IPS DF 6.9 (cell line): Measurements from ENCODE around the gene PAPPA2.

Source experiments
- DNase-seq: peaks from one replicate; pipeline ENCODE4 v3.0.0-alpha.2; 2013; ENCODE audit warnings: low read depth, low spot score
- H3K27ac ChIP-seq: one replicate; pipeline ENCODE4 v1.5.1; 2013; ENCODE audit warnings: low read length, control low read depth
- H3K27me3 ChIP-seq: 2 replicates; pipeline ENCODE4 v1.6.1; 2013; ENCODE audit warnings: mild to moderate bottlenecking, low read length; ENCODE audit not compliant: control insufficient read depth, insufficient read depth
- H3K36me3 ChIP-seq: 2 replicates; pipeline ENCODE4 v1.6.1; 2013; ENCODE audit warnings: low read length; ENCODE audit not compliant: control insufficient read depth, insufficient read depth
- H3K4me1 ChIP-seq: 2 replicates; pipeline ENCODE4 v1.6.1; 2013; ENCODE audit warnings: low read length; ENCODE audit not compliant: control insufficient read depth, insufficient read depth
- H3K4me3 ChIP-seq: 2 replicates; pipeline ENCODE4 v1.5.1; 2013; ENCODE audit warnings: mild to moderate bottlenecking, low read length
- H3K9me3 ChIP-seq: 2 replicates; pipeline ENCODE4 v1.6.1; 2013; ENCODE audit warnings: low read length, inconsistent platforms; ENCODE audit not compliant: control insufficient read depth, insufficient read depth
- WGBS: extraction: QIAGEN DNeasy Blood & Tissue Kit; methylation state at CpG from one replicate; pipeline ENCODE4 v1.1.7; 2013; ENCODE audit warnings: mixed read lengths, missing lambda C conversion rate; ENCODE audit not compliant: insufficient read length, insufficient coverage; 5-methylcytosine and 5-hydroxymethylcytosine counted together

The PAPPA2 gene

GRCh38 chr1:176494436-176494835, 31.5 kb downstream of the PAPPA2 start:
- no peaks in the 10 kb centered on the region for H3K36me3 ChIP-seq
- no peaks in the 10 kb centered on the region for H3K9me3 ChIP-seq
- WGBS = no CpG with 5 or more reads among the region's 5 CpGs
- H3K27me3 ChIP-seq = no peaks in the 10 kb centered on the region
- H3K4me1 ChIP-seq = no peaks in the 10 kb centered on the region
- no peak for DNase-seq
- no peak overlapping the region for H3K4me3 ChIP-seq
- H3K27ac ChIP-seq = no peak overlapping the region

- no peak overlapping the region for H3K27ac ChIP-seq
- WGBS = no CpG with 5 or more reads among the region's 1 CpG
- H3K4me1 ChIP-seq = 0 out of 2 replicates have a peak, but pooled peaks cover 1% of the 10 kb centered on the region
- no peaks in the 10 kb centered on the region for H3K36me3 ChIP-seq
- H3K27me3 ChIP-seq = no peaks in the 10 kb centered on the region
- H3K9me3 ChIP-seq = no peaks in the 10 kb centered on the region
- DNase-seq = no peak
- no peak overlapping the region for H3K4me3 ChIP-seq
Observed at GRCh38 chr1:176499671-176500070, 36.7 kb downstream of the PAPPA2 start.

GRCh38 chr1:176501599-176501998, 38.6 kb downstream of the PAPPA2 start:
- Histone ChIP-seq H3K27me3 (no peaks in the 10 kb centered on the region), H3K9me3 (no peaks in the 10 kb centered on the region), H3K4me3 (no peak overlapping the region), H3K36me3 (no peaks in the 10 kb centered on the region), H3K4me1 (0 out of 2 replicates have a peak, but pooled peaks cover 1% of the 10 kb centered on the region), H3K27ac (no peak overlapping the region)
- WGBS = no CpG with 5 or more reads among the region's 2 CpGs
- DNase-seq = no peak

- Histone ChIP-seq H3K27me3 (no peaks in the 10 kb centered on the region), H3K27ac (no peak overlapping the region), H3K36me3 (no peaks in the 10 kb centered on the region), H3K4me1 (no peaks in the 10 kb centered on the region), H3K4me3 (no peak overlapping the region), H3K9me3 (no peaks in the 10 kb centered on the region)
- 100% methylated on average over 1 of the region's 5 CpGs for WGBS
- no peak for DNase-seq
Observed at GRCh38 chr1:176504848-176505553, 42.0 kb downstream of the PAPPA2 start.

- H3K27ac ChIP-seq = no peak overlapping the region
- H3K27me3 ChIP-seq = no peaks in the 10 kb centered on the region
- no peaks in the 10 kb centered on the region for H3K36me3 ChIP-seq
- H3K4me3 ChIP-seq = no peak overlapping the region
- DNase-seq = no peak
- no peaks in the 10 kb centered on the region; the same call in 1 of the 2 replicates for H3K9me3 ChIP-seq
- H3K4me1 ChIP-seq = no peaks in the 10 kb centered on the region
Observed at GRCh38 chr1:176512966-176513365, 50.0 kb downstream of the PAPPA2 start.

GRCh38 chr1:176515310-176515709, 52.3 kb downstream of the PAPPA2 start:
- no peaks in the 10 kb centered on the region for H3K27me3 ChIP-seq
- no peaks in the 10 kb centered on the region for H3K36me3 ChIP-seq
- WGBS = no CpG with 5 or more reads among the region's 3 CpGs
- H3K4me1 ChIP-seq = no peaks in the 10 kb centered on the region
- DNase-seq = no peak
- no peak overlapping the region for H3K4me3 ChIP-seq
- H3K9me3 ChIP-seq = no peaks in the 10 kb centered on the region; the same call in 1 of the 2 replicates
- no peak overlapping the region for H3K27ac ChIP-seq

GRCh38 chr1:176517484-176517883, 54.5 kb downstream of the PAPPA2 start:
- Histone ChIP-seq H3K4me3 (no peak overlapping the region), H3K4me1 (no peaks in the 10 kb centered on the region), H3K9me3 (no peaks in the 10 kb centered on the region; the same call in 1 of the 2 replicates), H3K27me3 (no peaks in the 10 kb centered on the region), H3K36me3 (no peaks in the 10 kb centered on the region), H3K27ac (no peak overlapping the region)
- no peak for DNase-seq
- no CpG with 5 or more reads among the region's 4 CpGs for WGBS

- no peaks in the 10 kb centered on the region for H3K9me3 ChIP-seq
- no peak overlapping the region for H3K4me3 ChIP-seq
- no peaks in the 10 kb centered on the region for H3K27me3 ChIP-seq
- H3K27ac ChIP-seq = no peak overlapping the region
- WGBS = no CpG with 5 or more reads among the region's 1 CpG
- H3K36me3 ChIP-seq = no peaks in the 10 kb centered on the region
- DNase-seq = no peak
- H3K4me1 ChIP-seq = no peaks in the 10 kb centered on the region
Observed at GRCh38 chr1:176521211-176521610, 58.2 kb downstream of the PAPPA2 start.

GRCh38 chr1:176522310-176522845, 59.4 kb downstream of the PAPPA2 start:
- Histone ChIP-seq H3K9me3 (no peaks in the 10 kb centered on the region), H3K4me1 (no peaks in the 10 kb centered on the region), H3K27me3 (no peaks in the 10 kb centered on the region), H3K36me3 (no peaks in the 10 kb centered on the region), H3K4me3 (no peak overlapping the region), H3K27ac (no peak overlapping the region)
- DNase-seq = no peak
- WGBS = no CpG with 5 or more reads among the region's 3 CpGs

GRCh38 chr1:176529395-176530090, 66.6 kb downstream of the PAPPA2 start:
- no peak overlapping the region for H3K4me3 ChIP-seq
- no peaks in the 10 kb centered on the region for H3K9me3 ChIP-seq
- no peaks in the 10 kb centered on the region for H3K27me3 ChIP-seq
- DNase-seq = no peak
- no peak overlapping the region for H3K27ac ChIP-seq
- no peaks in the 10 kb centered on the region for H3K36me3 ChIP-seq
- no CpG with 5 or more reads among the region's 7 CpGs for WGBS
- H3K4me1 ChIP-seq = no peaks in the 10 kb centered on the region
